ENCODE measurements around the gene MTFMT. TPM values are rescaled to one million over a fixed set of nuclear protein-coding genes. Genes with fewer than 3 reads are reported as not detected.

Gene MTFMT
- total and polyA plus RNA-seq, 8 donors = 1.9 to 6.6 (median 3.9) TPM

DNA sequence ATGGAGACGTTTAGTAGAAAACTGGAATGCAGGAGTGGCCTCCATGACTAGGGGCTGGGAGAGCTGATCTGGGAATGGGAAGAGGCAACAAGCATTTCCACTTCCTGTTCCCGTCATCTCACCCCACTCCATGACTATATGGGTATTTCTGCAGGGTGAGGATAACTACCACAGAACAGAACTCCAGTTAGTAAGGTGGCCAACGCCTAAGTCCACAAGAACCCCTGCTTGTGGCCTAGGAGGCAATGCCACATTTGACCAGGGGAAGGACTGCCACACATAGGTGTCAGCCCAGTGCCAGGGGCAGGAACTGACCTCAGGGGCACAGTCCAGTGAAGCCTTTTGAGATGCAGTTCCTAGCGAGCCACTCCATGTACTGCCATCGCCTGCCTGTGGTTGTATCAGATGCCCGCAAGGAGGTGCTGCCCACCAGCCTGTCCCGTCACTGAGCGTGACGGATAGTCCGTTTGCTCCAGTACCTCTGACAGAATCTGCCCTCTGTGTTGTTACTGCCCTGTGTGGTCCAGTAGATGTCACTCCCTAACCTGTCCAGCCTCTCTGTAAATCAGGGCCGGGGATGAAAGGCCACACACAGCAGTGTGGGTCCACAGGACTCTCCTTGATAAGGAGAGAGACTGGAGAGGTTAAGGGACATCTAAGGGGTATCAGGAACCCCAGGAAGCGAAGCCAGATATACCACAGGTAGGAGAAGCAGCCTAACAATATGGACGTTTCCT is 3.5 kb upstream of the MTFMT start:
- TF ChIP-seq, protein P1, sequence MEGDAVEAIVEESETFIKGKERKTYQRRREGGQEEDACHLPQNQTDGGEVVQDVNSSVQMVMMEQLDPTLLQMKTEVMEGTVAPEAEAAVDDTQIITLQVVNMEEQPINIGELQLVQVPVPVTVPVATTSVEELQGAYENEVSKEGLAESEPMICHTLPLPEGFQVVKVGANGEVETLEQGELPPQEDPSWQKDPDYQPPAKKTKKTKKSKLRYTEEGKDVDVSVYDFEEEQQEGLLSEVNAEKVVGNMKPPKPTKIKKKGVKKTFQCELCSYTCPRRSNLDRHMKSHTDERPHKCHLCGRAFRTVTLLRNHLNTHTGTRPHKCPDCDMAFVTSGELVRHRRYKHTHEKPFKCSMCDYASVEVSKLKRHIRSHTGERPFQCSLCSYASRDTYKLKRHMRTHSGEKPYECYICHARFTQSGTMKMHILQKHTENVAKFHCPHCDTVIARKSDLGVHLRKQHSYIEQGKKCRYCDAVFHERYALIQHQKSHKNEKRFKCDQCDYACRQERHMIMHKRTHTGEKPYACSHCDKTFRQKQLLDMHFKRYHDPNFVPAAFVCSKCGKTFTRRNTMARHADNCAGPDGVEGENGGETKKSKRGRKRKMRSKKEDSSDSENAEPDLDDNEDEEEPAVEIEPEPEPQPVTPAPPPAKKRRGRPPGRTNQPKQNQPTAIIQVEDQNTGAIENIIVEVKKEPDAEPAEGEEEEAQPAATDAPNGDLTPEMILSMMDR (IDR thresholded peaks at IDR 0.05) = peak; percentile 33 to 49 (median 37)
- peak; percentile 52 to 73 (median 68) for ATAC-seq
- intact Hi-C loops (cut with DNase I) = no loop called here
- Histone ChIP-seq H3K36me3 (no peaks in the 10 kb centered on the region), H3K4me1 (peaks cover 0 to 12% (median 5%) of the 10 kb centered on the region in 3 donors), H3K4me3 (no peak overlapping the region), H3K9me3 (no peaks in the 10 kb centered on the region), H3K27me3 (no peaks in the 10 kb centered on the region), H3K27ac (no peak overlapping the region)
- peak in 5 of 6 donors; percentile 31 to 76 (median 53) for DNase-seq
- WGBS, 2 donors = 19 to 21% methylated on average over 13 of the region's 13 CpGs
- FAIRE-seq = no peak

DNA sequence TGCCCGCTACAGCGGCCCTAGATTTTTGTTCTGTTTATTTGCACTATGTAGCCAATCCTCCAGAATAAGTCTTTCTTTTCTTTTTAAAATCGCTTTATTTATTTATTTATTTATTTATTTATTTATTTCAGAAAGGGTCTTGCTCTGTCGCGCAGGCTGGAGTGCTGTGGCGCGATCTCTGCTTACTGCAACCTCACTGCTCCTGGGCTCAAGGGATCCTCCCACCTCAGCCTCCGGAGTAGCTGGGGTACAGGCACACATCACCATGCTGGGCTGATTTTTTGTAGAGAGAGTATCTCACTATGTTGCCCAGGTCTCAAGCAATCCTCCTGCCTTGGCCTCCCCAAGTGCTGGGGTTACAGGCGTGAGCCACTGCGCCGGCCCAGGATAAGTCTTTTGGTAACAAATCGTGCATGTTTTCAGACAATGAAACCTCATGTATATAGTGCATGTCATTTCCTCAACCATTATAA is 333 bp upstream of the MTFMT start:
- DNase-seq (no peak), ATAC-seq (no peak), FAIRE-seq (no peak)
- Histone ChIP-seq H3K4me3 (peak overlapping the region; percentile 65 to 98 (median 84)), H3K27ac (no peak overlapping the region), H3K36me3 (no peaks in the 10 kb centered on the region), H3K9me3 (no peaks in the 10 kb centered on the region), H3K4me1 (peaks cover 0 to 15% (median 7%) of the 10 kb centered on the region in 3 donors), H3K27me3 (no peaks in the 10 kb centered on the region)
- intact Hi-C loops (cut with DNase I) = no loop called here
- WGBS, 2 donors = 54 to 58% methylated on average over 12 of the region's 12 CpGs
- TF ChIP-seq, protein P1 (IDR thresholded peaks at IDR 0.05) = no peak

DNA sequence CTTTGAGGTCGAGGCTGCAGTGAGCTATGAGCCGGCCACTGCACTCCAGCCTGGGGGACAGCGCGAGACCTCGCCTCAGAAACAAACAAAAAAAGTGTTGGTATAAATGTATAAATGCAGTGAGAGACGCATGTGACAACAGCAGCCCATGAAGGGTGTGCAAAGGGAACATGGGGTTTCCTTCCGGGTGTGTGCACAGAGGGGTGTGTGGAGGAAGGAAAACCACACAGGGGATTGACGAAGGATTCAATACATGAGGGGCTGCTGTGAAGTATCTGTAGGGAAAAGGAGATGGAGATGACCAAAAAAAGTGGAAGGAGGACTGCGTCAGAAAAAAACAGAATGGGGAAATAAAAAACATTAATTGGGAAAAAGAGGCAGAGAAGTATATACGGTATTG is 1.1 kb downstream of the MTFMT start:
- ATAC-seq = no peak
- H3K4me1 ChIP-seq = peaks cover 0 to 10% (median 7%) of the 10 kb centered on the region in 3 donors
- no peak overlapping the region for H3K27ac ChIP-seq
- H3K36me3 ChIP-seq = no peaks in the 10 kb centered on the region
- intact Hi-C loops (cut with DNase I) = no loop called here
- no peak for FAIRE-seq
- H3K27me3 ChIP-seq = no peaks in the 10 kb centered on the region
- DNase-seq = no peak
- peak overlapping the region in 1 of 4 donors; percentile 78 for H3K4me3 ChIP-seq
- WGBS, 2 donors = 72 to 77% methylated on average over 10 of the region's 10 CpGs
- TF ChIP-seq, protein P1 (IDR thresholded peaks at IDR 0.05) = no peak
- no peaks in the 10 kb centered on the region for H3K9me3 ChIP-seq

DNA sequence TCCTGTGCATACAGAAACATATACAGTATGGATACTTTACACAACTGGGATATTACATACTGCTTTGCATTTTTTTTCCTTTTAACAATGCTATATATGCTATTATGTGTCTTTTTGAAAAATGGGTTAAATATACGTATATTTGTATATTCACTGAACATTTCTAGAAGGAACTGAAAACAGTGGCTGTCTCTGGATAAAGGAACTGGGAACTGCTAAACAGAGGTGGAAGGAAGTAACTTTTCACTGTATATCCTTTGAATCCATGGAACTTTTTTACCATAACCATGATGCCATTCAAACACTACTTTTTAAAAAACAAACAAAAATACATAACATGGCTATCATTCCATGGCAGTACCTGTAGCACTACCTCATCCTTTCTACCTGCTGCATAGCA is 1.8 kb downstream of the MTFMT start:
- ATAC-seq (no peak), FAIRE-seq (no peak), DNase-seq (no peak)
- Histone ChIP-seq H3K36me3 (no peaks in the 10 kb centered on the region), H3K4me3 (no peak overlapping the region), H3K9me3 (no peaks in the 10 kb centered on the region), H3K27me3 (no peaks in the 10 kb centered on the region), H3K27ac (no peak overlapping the region), H3K4me1 (peaks cover 0 to 10% (median 7%) of the 10 kb centered on the region in 3 donors)
- intact Hi-C loops (cut with DNase I) = no loop called here
- 81 to 90% methylated on average over 1 of the region's 1 CpG for WGBS, 2 donors
- TF ChIP-seq, protein P1 (IDR thresholded peaks at IDR 0.05) = no peak

DNA sequence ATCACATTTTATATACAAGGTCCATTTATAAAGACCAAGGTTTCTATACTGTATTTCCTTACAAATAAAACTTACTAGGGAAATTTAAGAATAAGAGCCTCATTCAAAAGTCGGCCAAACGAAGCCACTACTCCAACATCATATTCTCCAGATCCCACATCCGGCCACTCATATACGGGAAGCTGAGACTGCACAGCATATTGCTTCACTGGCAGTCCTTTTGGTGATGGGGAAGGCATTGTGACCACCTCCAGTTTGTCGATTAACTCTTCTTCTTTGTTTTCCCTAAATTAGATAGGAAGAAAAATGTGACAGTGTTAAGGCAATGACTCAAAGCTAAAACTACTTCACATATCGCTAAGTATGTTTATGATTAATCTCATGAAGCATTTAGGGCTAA is 2.7 kb downstream of the MTFMT start:
- Histone ChIP-seq H3K27me3 (no peaks in the 10 kb centered on the region), H3K27ac (no peak overlapping the region), H3K9me3 (no peaks in the 10 kb centered on the region), H3K36me3 (no peaks in the 10 kb centered on the region), H3K4me1 (peaks cover 0 to 10% (median 10%) of the 10 kb centered on the region in 3 donors), H3K4me3 (no peak overlapping the region)
- TF ChIP-seq, protein P1 (IDR thresholded peaks at IDR 0.05) = no peak
- no peak for FAIRE-seq
- intact Hi-C loops (cut with DNase I) = no loop called here
- no peak for ATAC-seq
- WGBS, 2 donors = 88 to 94% methylated on average over 6 of the region's 6 CpGs
- no peak for DNase-seq
